ENCODE results near the gene CD19. TPM values are rescaled to one million over a fixed set of nuclear protein-coding genes. Genes with fewer than 3 reads are reported as not detected.

Gene CD19
- total RNA-seq, 2 experiments from 2014 or later = 131 to 139 TPM

GRCh38 chr16:28943281-28943680 is 11.5 kb downstream of the CD19 start:
- no peak for TF ChIP-seq EZH2phosphoT487 (IDR thresholded peaks at IDR 0.05; ENCODE audit: borderline replicate concordance, low read depth, low read length)
- no peak for TF ChIP-seq CTCF (conservative IDR thresholded peaks at IDR 0.05; ENCODE audit: low read length)
- POLR2A ChIA-PET = interaction anchor here (0.7 to 2.9 kb wide), 3 partner anchors 11 to 20 kb away, joined by 3 to 22 read pairs (median 7); partner anchors contain the start of gene CD19

GRCh38 chr16:28946681-28947080 is 14.9 kb downstream of the CD19 start:
- intact Hi-C loops (cut with micrococcal nuclease; ENCODE audit: unreplicated experiment) = no loop called here
- no peak overlapping the region for H3K4me3 ChIP-seq (ENCODE audit: low read depth, low read length, poor library complexity, severe bottlenecking)
- POLR2A ChIA-PET = interaction anchor here (1.9 kb wide), 1 partner anchor 16 kb away, joined by 4 read pairs; no protein-coding TSS in a partner anchor
- H3K36me3 ChIP-seq (ENCODE audit: insufficient read depth, low read length) = no peaks in the 10 kb centered on the region
- no peak overlapping the region for H3K27ac ChIP-seq (ENCODE audit: low read depth, low read length, poor library complexity, severe bottlenecking)
- no peaks in the 10 kb centered on the region for H3K9me2 ChIP-seq (ENCODE audit: insufficient read depth, low read length)
- H3K9me3 ChIP-seq (ENCODE audit: low read length) = no peaks in the 10 kb centered on the region
- CTCF ChIA-PET (ENCODE audit: unreplicated experiment) = no interaction called here
- peaks cover 7% of the 10 kb centered on the region for H3K79me2 ChIP-seq (ENCODE audit: insufficient read depth, low read depth, low read length)
- peaks cover 2% of the 10 kb centered on the region; the same call in 1 of the 2 replicates for H4K20me1 ChIP-seq (ENCODE audit: insufficient read depth, low read length)
- no peak for TF ChIP-seq CTCF (conservative IDR thresholded peaks at IDR 0.05; ENCODE audit: low read length)
- TF ChIP-seq EZH2phosphoT487 (IDR thresholded peaks at IDR 0.05; ENCODE audit: borderline replicate concordance, low read depth, low read length) = no peak
- DNase-seq (ENCODE audit: low spot score) = no peak
- peaks cover 23% of the 10 kb centered on the region for H3K4me1 ChIP-seq (ENCODE audit: insufficient read depth, low read length, poor library complexity, severe bottlenecking)
- no peak overlapping the region for H3K4me2 ChIP-seq (ENCODE audit: low read length)
- BruUV-seq (replicated peaks) = no TSS peak
- H2AFZ ChIP-seq (ENCODE audit: low read length) = no peak overlapping the region

More at GRCh38 chr16:28943281-28943680, 11.5 kb downstream of the CD19 start:
- intact Hi-C loops (cut with micrococcal nuclease; ENCODE audit: unreplicated experiment) = no loop called here
- H4K20me1 ChIP-seq (ENCODE audit: insufficient read depth, low read length) = no peaks in the 10 kb centered on the region
- no peak overlapping the region for H3K4me2 ChIP-seq (ENCODE audit: low read length)
- BruUV-seq (replicated peaks) = no TSS peak
- H3K9me2 ChIP-seq (ENCODE audit: insufficient read depth, low read length) = no peaks in the 10 kb centered on the region
- no peak overlapping the region for H3K27ac ChIP-seq (ENCODE audit: low read depth, low read length, poor library complexity, severe bottlenecking)
- peaks cover 16% of the 10 kb centered on the region for H3K36me3 ChIP-seq (ENCODE audit: insufficient read depth, low read length)
- CTCF ChIA-PET (ENCODE audit: unreplicated experiment) = interaction anchor here (2.3 kb wide), 1 partner anchor 19 kb away, joined by 18 read pairs; no protein-coding TSS in a partner anchor
- peaks cover 22% of the 10 kb centered on the region for H3K4me1 ChIP-seq (ENCODE audit: insufficient read depth, low read length, poor library complexity, severe bottlenecking)
- no peaks in the 10 kb centered on the region for H3K79me2 ChIP-seq (ENCODE audit: insufficient read depth, low read depth, low read length)
- no peak for DNase-seq (ENCODE audit: low spot score)
- no peak overlapping the region for H3K4me3 ChIP-seq (ENCODE audit: low read depth, low read length, poor library complexity, severe bottlenecking)
- no peak overlapping the region for H2AFZ ChIP-seq (ENCODE audit: low read length)
- H3K9me3 ChIP-seq (ENCODE audit: low read length) = no peaks in the 10 kb centered on the region

GRCh38 chr16:28950648-28951409 is 19.1 kb downstream of the CD19 start, which contains the start of gene NFATC2IP:
NFATC2IP (plus strand) TSS chr16:28950937; CDS start chr16:28951012, 75 bp downstream.
- BruUV-seq (replicated peaks) = no TSS peak
- Histone ChIP-seq H3K79me2 (ENCODE audit: insufficient read depth, low read depth, low read length) (peaks cover 26% of the 10 kb centered on the region), H3K27ac (ENCODE audit: low read depth, low read length, poor library complexity, severe bottlenecking) (peak within 1 kb of the TSS; percentile 51), H3K4me3 (ENCODE audit: low read depth, low read length, poor library complexity, severe bottlenecking) (peak within 1 kb of the TSS; percentile 85), H4K20me1 (ENCODE audit: insufficient read depth, low read length) (peaks cover 8% of the 10 kb centered on the region), H3K36me3 (ENCODE audit: insufficient read depth, low read length) (peaks cover 38% of the 10 kb centered on the region), H3K4me2 (ENCODE audit: low read length) (peak within 1 kb of the TSS; percentile 89), H2AFZ (ENCODE audit: low read length) (peak within 1 kb of the TSS; percentile 80), H3K9me3 (ENCODE audit: low read length) (no peaks in the 10 kb centered on the region), H3K9me2 (ENCODE audit: insufficient read depth, low read length) (no peaks in the 10 kb centered on the region), H3K4me1 (ENCODE audit: insufficient read depth, low read length, poor library complexity, severe bottlenecking) (peaks cover 15% of the 10 kb centered on the region)
- TF ChIP-seq EZH2phosphoT487 (IDR thresholded peaks at IDR 0.05; ENCODE audit: borderline replicate concordance, low read depth, low read length) = no peak
- TF ChIP-seq CTCF (conservative IDR thresholded peaks at IDR 0.05; ENCODE audit: low read length) = no peak
- CTCF ChIA-PET (ENCODE audit: unreplicated experiment) = interaction anchor here (0.6 to 1.4 kb wide), 2 partner anchors 23 to 1882 kb away, joined by 3 to 4 read pairs; no protein-coding TSS in a partner anchor
- DNase-seq (ENCODE audit: low spot score) = peak; percentile 100
- intact Hi-C loops (cut with micrococcal nuclease; ENCODE audit: unreplicated experiment) = no loop called here
- POLR2A ChIA-PET = interaction anchor here (0.6 to 1.3 kb wide), 3 partner anchors 22 to 104 kb away, joined by 3 read pairs; no protein-coding TSS in a partner anchor
